NCI-H2171 treated with DMSO at 0.1 percent for 48 hours (cell line): ENCODE results near the gene SKA2.
A peak's percentile ranks its signal among the peaks of the same experiment; 100 is the strongest.
"Not testable (repeated sequence)": the region's sequence is repeated elsewhere in the genome, so short reads cannot be mapped to it uniquely, and the experiment has no call there.

ENCODE experiments used
- DNase-seq: peaks from one replicate; lab custom pipeline; 2025; lab: John Stamatoyannopoulos, UW

Gene SKA2, protein sequence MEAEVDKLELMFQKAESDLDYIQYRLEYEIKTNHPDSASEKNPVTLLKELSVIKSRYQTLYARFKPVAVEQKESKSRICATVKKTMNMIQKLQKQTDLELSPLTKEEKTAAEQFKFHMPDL

DNA sequence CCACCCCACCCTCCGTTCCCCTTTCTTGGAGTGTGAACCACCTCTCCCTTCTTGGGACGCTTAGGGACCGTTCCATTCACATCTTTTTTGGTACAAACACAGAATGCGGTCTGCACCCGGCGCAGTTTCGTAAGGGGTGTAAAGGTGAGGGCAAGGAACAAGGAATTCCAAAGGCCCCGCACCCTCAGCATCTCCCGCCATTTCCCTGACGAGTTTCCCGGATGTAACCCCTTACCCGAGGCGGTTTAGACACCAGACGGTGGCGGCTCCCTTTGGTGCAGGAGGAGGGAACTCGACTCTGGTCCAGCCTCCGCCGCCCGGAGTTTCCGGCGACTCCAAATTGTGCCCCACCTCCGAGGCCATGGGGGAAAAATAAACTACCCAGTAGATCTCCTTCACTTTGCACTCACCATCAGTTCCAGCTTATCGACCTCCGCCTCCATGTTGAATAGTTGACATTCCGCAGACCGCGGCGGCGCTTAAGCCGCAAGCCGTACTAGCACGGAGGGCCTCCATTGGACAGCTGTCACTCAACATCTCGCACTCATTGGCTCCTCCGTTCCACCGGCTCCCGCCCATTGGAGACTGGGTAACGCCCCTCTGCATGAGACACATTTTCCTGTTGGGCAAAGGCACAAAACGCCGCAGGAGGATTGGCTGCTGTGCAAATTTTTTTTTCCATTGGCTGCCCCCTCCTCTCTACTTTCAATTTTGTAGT lies at the start of gene SKA2:
TSS of gene SKA2 (minus strand) at position 466 of the 718 bp plus-strand sequence. CDS start at position 443, 23 bp downstream.
- DNase-seq = peak; percentile 100

DNA sequence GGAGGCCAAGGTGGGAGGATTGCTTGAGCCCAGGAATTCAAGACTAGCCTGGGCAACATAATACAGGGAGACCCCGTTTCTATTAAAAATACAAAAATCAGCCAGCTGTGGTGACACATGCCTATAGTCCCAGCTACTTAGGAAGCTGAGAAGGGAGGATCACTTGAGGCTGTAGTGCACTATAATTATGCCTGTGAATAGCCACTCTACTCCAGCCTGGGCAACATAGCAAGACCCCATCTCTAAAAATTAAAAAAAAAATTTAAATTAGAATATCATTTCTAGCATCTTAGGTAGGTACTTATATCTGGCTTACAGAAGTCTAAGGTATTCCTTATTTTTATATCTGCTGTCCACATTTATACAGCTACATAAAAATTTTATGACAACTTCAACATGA lies 47.3 kb upstream of the SKA2 start:
- DNase-seq = no peak

DNA sequence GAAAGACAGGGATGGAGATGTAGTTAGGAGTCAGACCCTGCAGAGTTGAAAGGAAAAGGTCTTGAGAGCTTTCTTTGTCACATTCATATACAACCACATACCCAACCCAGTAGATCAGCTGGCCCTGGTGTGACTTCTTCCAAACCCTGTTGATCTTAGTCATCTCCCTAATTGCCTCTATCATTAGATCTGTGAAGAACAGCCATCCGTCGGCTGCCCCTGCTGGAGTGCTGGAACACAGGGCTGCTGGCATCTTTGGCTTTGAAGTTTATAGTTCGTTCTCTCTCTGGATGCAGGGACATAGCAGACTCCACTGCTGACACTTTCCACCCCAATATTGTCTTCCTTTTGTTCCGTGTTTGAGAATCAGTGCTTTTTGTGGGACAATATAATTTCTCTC lies 44.4 kb upstream of the SKA2 start:
- no peak for DNase-seq

DNA sequence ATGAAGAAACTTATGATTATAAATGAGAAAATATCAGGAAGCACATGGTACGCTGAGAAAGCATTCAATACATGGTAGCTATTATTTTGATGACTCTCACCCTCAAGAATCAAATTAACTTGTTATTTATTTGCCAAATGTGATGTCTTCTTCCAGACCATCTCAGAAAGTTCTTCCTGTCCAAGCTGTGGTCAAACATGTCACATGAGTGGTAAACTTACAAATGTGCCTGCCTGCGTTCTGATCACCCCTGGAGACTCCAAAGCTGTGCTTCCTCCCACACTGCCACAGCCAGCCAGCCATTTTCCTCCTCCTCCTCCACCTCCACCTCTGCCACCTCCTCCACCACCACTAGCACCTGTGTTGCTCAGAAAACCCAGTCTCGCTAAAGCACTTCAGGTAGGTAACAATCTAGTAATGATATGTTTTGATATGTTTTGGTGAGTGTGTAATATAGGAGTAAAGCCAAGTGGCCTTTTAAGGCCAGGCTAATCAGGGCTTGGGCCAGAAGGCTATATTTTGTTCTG lies 38.4 kb upstream of the SKA2 start:
- no peak for DNase-seq

DNA sequence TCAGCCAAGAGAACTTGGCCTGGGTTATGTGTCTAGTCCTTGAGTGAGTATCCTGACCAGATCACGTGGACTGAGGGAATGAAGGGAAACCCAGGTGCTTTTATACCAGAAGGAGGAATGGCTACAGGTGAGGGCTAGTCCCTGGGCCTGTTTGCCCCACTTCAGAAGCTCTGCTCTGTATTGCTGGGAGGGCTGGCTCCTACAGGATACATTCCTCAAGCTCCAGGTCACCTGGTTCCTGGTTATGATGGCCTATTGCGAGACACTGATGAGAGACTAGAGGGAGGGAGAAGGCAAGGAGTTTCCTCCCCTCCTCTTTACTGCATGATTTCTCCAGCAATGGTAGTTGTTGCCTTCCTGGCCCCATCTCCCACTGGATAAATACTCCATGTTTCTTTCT lies 35.8 kb upstream of the SKA2 start:
- DNase-seq = no peak

DNA sequence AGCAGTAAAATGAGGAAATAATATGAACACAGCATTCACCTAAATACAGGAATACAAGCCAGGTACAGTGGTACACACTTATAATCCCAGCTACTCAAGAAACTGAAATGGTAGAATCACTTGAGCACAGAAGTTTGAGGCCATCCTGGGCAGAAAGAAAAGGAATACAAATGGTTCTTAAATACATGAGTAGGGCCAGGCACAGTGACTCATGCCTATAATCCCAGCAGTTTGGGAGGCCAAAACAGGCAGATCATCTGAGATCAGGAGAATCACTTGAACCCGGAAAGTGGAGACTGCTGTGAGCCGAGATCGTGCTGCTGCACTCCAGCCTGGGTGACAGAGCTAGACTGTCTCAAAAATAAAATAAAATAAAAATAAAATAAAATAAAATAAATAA lies 31.9 kb upstream of the SKA2 start:
- no peak for DNase-seq

DNA sequence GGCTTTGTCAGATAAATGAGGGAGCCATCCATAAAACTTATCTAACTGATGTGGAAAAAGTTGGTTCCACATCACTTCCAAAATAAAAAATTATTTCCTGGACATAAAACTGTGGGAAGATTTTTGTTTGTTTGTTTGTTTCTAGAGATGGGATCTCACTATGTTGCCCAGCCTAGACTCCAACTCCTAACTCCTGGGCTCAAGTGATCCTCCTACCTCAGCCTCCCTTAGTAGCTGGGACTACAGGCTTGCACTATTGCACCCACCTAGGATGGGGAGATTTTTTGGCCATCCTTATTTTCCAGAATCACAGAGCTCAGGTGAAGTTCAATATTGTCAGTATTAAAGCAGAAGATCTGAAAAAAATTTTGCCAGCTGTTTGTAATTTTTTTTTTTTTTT lies 31.0 kb upstream of the SKA2 start:
- no peak for DNase-seq

DNA sequence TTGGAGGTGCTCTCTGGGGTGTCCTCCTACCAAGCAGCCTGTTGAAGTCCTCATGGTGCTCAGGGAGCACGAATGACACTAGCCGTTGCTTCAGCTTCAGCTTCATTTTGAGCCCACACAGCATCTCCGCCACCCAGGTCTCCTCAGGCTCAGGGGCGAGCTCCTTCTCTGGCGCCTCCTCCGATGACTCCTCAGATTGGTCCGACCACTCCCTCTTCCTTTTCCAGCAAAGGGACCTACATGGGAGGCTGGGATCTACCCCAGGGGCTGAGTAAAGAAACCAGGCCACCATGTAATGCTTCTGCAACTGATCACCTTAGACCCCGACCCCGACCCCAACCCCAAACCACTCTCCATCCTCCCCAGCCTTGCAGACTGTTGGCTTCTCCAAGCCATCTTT lies 26.5 kb upstream of the SKA2 start:
- no peak for DNase-seq

DNA sequence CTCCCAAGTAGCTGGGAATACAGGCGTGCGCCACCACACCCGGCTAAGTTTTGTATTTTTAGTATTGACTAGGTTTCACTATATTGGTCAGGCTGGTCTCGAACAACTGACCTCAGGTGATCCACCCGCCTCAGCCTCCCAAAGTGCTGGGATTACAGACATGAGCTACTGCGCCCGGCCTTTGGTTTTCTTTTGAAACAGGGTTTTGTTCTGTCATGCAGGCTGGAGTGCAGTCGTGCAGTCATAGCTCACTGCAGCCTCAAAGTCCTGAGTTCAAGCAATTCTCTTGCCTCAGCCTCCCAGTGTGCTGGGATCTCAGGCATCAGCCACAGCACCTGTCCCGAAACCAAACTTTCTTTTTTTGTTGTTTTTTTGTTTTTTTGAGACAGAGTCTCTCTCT lies 25.6 kb upstream of the SKA2 start:
- no peak for DNase-seq

DNA sequence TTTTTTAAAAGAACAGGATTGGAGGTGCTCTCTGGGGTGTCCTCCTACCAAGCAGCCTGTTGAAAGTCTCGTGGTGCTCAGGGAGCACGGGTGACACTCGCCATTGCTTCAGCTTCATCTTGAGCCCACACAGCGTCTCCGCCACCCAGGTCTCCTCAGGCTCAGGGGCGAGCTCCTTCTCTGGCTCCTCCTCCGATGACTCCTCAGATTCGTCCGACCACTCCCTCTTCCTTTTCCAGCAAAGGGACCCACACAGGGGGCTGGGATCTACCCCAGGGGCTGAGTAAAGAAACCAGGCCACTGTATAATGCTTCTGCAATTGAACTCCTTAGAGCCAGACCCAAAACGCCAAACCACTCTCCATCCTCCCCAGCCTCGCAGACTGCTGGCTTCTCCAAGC lies 24.6 kb upstream of the SKA2 start:
- not testable (repeated sequence) for DNase-seq

DNA sequence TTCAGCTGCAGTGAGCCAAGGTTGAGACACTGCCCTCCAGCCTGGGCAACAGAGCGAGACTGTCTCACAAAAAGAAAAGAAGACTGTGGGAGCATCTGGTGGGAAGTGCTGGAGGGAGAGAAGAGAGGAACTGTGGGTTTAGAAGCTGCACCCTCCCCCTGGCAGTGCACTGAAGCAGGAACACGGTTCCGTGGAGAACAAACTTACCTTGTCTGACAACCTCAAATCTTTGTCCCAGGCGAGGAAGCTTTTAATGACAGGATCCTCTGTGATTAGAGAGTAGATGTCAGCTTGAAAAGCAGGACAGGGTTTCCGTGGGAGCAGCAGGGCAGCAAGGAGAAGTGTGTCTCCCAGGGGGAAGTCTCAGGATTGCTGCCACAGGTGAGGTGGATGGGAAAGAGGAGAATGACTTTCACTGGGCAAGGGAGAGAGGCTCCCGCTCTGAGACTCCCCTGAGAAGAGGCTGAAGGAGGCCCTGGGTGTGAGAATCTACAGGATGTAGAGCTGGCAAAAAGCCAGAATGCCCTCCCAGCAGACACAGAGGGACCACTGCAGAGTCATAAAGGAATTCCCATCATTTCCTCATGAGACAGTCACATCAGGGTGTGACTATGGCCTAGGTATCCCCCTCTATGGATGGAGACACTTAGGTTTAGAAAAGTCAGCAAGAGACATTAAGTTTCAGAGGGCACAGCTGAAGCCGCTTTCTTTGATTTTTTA lies 23.4 kb upstream of the SKA2 start:
- DNase-seq = no peak

DNA sequence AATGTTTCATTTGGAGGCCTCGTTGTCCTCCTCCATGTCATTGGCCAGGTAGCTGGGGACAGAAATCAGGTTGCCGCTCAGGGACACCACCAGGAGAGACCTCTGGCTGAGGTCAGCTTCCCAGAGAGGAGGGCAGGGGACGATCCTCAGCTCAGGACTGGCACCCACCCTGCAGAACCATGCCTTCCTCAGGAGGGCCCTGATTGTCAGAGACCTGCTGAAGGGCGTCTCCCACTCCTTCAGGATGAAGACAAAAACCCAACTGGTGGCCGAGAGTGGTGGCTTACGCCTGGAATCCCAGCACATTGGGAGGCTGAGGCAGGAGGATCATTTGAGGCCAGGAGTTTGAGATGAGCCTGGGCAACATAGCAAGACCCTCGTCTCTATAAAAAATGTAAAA lies 20.1 kb upstream of the SKA2 start:
- DNase-seq = no peak

DNA sequence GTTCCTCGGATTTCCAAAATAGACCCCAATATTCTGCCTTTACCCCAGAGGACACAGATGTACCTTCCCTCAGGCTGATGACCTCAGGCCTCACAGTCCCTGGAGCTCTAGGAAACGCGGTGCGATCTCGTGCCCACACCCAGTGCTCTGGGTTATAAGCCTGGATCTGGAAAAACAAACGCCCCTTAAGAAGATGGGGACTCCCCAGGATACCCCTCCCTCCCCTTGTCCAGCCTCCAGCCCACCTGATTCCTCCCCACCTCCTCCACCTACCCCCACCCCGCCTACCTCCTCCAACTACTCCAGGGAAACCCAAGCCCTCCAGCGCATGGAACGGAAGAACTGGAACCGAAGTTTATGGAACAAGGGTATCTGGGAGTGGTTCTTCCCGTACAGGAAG lies 19.7 kb upstream of the SKA2 start:
- DNase-seq = no peak

DNA sequence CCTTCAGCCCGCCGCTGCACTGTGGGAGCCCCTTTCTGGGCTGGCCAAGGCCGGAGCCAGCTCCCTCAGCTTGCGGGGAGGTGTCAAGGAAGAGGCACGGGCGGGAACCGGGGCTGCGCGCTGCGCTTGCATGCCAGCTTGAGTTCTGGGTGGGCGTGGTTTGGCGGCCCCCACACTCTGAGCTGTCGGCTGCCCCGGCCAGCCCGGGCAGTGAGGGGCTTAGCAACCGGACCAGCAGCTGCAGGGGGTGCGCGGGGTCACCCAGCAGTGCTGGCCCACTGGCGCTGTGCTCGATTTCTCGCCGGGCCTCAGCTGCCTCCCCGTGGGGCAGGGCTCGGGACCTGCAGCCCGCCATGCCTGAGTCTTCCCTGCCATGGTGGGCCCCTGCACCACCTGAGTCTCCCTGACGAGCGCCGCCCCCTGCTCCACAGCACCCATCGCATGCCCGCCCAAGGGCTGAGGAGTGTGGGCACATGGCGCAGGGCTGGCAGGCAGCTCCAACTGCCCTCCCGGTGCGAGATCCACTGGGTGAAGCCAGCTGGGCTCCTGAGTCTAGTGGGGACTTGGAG lies 17.5 kb upstream of the SKA2 start:
- DNase-seq = no peak

DNA sequence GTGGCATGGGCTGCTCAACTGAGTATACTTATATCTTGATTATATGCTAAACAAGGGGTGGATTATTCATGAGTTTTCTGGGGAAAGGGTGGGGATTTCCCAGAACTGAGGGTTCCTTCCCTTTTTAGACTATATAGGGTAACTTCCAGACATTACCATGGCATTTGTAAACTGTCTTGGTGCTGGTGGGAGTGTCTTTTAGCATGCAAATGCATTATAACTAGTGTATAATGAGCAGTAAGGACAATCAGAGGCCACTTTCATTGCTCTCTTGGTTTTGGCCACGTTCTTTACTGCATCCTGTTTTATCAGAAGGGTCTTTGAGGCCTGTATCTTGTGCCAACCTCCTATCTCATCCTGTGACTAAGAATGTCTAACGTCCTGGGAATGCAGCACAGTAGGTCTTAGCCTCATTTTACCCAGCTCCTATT lies 12.6 kb upstream of the SKA2 start:
- no peak for DNase-seq

DNA sequence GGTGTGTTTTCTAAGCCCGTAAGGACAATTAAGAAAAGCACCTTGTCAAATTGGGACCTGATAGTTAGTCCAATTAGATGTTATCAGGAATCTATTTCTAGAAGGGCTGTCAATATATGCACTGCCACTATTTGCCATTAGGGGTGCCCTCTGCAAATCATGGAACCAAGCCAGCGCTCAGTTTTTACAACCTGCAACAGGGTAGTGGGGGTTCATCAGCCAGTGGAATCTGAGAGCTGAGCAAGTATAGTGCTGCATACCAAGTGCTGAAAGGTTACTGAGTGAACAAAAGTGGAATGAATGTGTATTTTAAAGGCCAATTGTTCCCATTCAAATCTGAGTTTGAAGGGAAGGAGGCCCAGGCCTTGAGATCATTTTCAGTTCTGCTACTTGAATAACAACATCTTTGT lies 11.0 kb upstream of the SKA2 start:
- DNase-seq = peak; percentile 64

DNA sequence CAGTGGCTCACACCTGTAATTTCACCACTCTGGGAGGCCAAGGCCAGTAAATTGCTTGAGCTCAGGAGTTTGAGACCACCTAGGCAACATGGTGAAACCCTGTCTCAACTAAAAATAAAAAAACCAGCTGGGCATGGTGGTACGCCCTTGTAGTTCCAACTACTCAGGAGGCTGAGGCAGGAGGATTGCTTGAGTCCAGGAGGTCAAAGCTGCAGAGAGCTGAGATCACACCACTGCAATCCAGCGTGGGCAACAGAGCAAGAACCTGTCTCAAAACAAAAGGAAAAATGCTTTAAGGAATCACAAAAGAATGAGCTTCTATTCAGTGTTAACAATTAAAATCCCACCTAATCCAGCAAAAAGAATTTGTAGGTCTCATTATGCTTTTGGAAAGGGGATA lies 6.5 kb upstream of the SKA2 start:
- no peak for DNase-seq

DNA sequence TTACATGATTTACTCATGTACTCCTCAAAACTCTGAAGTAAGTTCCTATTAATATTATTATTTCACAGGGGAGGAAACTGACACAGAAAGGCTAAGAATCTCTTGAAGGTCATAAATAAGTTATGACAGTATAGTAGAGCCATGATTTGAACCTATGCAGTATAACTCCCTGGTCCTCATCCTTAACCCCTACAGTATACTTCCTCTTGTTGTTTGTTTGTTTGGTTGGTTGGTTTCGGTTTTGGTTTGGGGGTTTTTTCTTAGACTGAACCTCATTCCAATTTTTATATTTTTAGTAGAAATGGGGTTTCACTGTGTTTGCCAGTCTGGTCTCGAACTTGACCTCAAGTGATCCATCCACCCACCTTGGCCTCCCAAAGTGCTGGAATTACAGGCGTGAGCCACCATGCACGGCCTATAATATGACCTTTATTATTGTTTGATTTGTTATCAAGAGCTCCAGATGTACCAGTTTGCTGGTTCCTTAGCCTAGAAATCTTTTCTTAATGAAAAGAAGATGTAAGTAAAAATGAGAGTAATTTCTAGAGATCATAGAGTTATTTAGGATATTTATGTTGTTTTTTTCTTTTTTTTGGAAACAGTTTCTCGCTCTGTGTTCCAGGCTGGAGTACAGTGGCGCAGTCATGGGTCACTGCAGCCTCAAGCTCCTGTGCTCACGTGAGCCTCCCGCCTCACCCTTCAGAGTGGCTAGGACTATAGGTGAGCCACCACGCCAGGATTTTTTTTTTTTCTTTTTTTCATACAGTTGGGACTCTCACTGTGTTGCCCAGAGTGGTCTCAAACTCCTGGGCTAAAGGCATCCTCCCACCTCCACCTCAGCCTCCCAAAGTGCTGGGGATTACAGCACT lies 5.4 kb upstream of the SKA2 start:
- no peak for DNase-seq

DNA sequence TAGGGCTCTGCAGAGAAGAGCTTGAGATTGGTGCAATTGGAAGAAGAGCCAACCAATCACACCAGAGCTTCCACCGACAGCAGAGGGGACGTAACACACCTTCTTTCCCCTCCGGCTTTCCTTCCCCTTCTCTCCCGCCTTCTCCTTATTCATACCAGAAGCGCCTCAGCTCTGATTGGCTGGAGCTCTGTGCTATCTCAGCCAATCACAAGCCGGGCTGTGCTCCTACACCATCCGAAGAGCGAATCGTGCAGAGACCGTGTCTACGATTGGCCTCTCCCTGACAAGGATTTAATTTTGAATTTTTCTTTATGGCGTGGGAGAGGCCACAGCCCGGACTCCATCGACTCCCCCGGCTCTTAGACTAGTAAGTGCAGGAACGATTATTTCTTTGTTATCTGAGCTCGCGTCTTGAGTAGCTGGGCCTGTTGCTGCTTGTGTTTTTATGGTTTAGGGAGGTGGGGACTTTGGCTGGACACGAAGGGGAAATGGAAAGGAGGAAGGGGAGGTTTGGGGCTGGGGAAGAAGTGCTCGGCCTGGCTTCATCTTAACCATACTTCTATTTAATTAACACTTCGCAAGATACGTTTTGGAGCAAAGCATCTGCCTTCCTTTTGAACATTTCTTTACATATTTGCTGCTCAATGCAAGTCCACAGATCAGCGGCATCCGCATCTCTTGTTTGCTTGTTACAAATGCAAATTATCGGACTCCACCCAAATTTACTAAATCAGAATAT lies 622 bp upstream of the SKA2 start, which contains the start of gene PRR11:
TSS of gene PRR11 (plus strand) at position 308 of the 739 bp plus-strand sequence. CDS start 14,007 bp downstream, outside the sequence.
- no peak for DNase-seq

DNA sequence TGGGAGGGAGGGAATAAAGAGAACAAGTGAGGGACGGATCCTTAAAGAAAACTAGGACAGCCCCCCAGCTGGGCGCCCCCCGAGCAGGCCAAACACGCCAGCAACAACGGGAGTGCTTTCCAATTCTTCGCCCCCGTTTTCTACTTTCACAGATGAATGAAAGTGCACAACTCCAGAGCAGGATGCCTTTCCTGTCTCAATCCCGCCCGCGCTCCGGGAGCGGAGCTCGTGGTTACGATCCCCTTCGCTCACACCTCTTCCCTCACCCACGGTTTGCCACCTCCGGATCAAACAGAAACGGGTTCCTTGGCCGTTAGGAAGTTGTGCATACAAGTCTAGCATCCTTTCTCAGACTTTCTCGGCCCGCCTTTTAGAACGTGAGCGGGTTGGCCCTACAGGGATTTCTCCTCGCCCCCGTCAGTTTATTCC lies 680 bp downstream of the SKA2 start:
- peak; percentile 89 for DNase-seq

DNA sequence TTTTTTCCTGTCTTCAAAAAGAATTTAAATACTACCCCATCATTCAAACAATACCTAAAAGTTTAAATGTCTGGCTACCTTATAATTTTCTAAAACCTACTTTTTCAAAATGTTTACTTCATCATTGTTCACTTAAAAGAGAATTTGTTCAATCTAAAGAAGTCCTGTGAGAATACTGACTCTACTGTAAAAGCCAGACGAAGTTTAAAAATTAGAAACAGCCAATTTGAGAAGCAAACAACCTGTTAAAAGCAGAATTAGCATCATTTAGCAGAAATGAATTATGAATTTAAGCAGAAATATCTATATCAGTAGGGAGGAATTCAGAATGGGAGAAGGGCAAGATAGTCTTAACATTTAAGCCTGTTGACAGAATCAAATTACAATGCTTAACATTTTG lies 2.1 kb downstream of the SKA2 start:
- DNase-seq = peak; percentile 34
